Stimulated activated CD8-positive, alpha-beta memory T cell treated with anti-CD3 and anti-CD28 coated beads, Interleukin-4, amount 100 ng/mL, for 24 hours (primary cell): ENCODE measurements around the gene JAZF1.
A peak's percentile ranks its signal among the peaks of the same experiment; 100 is the strongest.

Experiments
- DNase-seq: peaks from one replicate; pipeline ENCODE4 v3.0.0-alpha.2; 2020; ENCODE audit warnings: low read depth

JAZF1 gene

DNA sequence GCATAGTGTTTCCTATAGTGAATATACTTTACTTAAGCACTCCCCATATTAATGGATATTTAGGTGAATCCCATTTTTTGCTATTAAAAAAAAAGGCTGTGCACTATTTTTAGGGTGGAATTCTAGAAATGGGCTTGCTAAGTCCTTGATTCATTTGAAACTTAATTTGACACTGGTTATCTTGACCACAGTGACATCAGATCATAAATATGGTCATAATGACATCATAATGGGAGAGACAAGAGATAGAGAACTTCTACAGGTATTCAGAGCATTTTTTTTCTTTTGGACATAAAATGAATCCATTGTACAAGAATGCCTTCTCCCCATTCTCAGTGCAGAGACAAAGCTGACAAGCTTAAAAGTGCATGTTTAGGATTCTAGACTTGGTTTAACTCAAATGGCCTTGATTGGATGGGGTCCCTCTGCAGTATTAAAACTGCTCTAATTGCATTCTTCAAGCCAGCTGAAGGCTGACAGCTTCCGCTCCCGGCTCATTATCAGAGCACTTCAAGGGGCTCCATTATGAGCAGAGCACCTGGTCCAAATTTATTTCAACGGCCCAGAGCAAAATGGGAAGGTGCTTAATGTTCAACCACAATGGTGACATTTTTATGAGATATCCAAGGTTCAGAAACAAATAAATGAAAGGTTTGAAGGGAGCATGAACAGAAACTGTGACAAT lies 104.8 kb downstream of the JAZF1 start:
- no peak for DNase-seq

DNA sequence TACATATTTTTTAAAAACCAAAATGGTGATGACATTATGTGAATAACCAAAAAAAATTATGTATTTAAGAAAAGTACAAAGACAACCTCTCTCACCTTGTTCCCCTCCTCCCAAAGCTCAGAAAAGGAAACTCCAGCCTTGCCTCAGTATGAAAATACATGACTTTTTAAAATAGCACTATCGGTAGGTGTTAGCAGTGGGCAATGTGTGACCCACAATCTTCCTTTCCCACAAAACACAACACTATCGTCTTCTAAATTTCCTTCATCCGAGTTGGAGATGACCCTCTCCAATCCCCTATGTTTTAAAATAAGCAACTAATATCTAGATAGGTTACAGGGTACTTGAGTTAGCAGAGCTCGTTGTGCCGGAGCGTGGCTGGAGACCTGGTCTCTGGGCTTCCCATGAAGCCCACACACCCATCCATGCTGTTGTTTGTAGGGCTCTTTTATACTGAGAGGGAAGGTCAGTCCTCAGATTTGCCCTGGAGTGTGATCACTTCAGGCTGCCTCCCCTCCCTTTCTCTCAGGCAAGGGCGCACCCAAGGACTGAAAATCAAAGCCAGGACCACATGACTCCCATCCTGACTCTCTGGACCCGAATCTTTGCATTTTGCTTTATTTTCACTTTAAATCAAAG lies 107.6 kb downstream of the JAZF1 start:
- DNase-seq, result no peak

DNA sequence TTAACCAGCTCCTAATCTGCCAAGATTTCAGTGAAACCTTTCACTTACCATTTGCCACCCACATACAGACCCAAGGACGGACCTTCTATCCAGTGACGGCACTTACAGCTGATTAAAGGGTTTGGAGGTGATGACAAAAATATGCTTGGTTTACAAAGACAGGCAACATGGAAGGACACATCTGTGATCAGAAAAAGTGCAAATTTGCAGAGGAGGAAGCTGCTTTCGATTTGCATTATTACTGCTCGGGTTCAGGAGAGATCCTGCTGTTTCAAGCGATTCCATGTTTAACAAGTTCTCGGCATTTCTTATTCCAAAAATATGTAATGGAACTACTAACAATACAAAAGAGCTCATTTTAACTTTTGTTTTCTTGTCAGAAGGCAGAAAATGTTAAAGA lies 109.0 kb downstream of the JAZF1 start:
- DNase-seq, result no peak

DNA sequence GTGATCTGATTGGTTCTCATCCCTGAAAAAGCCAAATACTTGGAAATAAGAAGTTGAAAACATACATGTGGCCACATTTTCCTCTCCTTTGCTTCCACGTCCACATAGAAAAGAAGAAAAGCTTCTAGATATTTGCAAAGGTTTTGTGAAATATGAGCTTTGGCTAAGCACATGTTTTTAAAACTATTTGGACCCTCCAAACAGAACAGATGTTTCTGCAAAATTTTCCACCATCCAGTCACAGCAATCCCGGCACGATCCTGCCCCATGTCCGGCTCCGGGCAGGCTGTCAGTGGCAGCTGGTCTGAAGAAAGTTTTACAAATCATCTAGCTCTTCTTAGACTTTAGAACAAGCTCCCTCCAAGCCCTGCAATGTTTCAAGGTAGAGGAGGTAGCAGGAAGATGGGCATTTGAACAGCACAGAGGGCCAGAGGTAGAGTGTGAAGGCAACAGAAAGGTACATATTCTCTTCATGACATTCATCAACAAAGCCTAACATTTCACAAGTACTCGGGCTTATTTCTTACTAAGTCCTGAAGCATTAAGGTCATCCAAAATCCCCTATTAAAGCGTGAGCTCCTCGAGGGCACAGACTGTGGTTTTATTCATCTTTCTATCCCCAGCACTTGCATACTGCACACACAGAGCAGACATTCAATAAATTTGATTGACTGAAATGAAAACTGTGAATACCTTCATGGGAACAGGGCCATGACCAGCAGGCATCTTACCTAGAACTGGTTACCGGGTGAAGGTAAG lies 110.1 kb downstream of the JAZF1 start:
- no peak for DNase-seq

DNA sequence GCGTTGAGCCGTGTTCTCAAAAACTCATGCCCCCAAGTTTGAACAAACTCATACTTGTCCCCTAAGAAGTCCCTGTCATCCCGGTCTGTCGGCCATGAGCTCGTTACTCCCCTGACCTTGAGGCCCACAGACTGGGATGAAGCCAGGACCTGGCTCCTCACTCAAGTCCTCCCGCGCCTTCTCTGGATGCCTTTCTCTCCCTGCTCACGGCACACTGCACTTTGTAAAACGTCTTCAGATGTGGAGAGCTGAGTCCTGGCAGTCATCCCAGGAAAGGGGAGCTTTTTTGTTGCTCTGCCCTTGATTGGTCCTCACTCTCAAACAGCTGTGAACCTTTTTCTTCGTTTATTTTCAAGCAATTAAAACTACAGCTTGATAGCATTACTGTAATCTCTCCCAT lies 110.8 kb downstream of the JAZF1 start:
- DNase-seq, result no peak

DNA sequence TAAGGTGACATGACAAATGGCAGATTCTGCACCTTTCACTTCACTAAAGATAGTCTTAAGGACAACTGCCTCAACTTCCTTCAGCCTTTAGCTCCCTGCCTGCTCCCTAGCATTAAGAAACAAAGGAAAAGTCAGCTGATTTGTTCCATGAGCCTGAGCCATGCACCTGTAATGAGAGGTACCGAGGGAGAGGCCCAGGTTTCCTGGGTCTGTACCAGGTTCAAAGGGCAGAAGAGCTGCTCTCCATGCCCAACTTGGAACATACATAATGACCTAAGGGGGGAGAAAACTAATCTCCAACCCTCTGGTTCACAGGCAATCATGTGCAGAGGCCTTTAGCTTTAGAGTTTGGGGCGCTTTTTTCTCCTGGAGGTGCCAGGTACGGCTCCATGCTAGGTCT lies 111.2 kb downstream of the JAZF1 start:
- no peak for DNase-seq

DNA sequence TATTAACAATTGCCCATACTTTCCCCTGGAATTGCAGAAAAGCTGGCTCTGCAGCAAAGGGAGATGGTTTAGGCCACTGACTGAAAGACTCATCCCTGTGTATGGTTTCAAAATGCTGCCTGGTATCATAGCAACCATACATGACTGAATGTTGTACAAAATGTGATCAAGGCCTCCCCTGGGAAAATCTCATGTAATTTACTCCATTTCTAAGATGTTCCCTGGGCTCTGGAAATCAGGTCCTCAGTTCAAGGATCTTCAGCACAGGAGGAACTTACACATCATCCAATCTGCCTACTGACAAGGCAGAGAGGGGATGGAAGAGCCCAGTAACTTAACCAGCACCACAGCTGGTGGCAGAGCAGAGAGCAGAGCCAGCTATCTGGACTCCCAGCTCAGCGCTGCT lies 111.8 kb downstream of the JAZF1 start:
- DNase-seq, result no peak

DNA sequence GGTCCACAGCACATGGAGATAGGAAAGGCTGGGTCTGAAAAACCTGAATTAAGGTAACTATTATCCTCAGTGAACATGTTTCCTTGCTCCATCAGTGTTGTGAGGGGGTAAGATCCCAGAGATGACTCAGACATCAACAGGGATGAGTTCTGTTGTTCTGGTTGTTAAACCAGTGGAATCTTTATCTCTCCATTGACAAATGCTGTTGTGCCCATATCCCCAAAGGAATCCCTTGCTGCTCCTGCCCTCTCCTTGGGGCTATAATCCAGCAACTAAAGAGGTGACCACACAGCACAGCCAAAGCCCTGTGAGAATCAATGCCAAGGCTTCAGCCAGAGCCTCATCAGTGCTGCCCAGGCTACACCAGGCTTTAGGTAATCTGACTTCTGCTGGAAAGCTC lies 113.4 kb downstream of the JAZF1 start:
- DNase-seq, result no peak

DNA sequence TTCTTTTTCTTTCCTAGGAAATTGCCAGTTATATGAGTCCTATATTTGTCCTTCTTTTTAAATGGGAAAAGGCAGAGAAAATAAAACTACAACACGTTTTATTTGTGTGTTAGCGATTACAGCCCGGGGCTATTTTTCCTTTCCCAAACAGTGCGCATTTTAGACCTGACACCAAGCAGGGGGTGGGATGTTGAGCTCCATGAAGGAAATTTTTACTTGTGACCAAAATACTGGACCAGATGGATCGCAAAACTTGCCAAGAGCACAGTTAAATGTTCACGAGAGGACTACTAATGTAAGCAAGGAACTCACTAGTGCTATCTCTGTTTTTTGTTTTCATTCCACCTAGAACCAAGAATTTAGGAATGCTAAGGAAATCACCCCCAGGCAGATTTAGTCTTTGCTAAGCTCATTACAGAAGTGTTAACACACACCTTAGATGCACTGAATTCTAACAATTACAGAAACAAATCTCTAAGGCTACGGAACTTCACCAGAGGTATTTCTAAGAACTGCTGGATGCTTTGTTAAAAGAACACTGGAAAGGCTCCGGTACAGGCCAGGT lies 114.8 kb downstream of the JAZF1 start:
- no peak for DNase-seq

DNA sequence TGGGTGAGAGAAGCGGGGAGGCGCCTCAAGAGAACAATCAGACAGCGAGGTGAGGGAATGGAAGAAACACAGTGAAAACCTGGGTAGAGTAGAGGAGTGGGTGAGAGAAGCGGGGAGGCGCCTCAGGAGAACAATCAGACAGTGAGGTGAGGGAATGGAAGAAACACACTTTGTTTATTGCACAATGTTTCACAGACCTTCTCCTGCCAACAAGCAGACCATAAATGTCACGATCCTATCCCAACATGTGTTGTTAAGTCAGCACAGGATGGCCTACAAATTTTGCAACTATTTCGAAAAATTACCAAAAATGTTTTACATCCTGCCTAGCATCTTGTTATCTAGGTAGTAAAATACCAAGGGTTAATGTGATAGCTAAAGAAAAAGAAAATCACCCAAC lies 115.3 kb downstream of the JAZF1 start:
- DNase-seq, result no peak

DNA sequence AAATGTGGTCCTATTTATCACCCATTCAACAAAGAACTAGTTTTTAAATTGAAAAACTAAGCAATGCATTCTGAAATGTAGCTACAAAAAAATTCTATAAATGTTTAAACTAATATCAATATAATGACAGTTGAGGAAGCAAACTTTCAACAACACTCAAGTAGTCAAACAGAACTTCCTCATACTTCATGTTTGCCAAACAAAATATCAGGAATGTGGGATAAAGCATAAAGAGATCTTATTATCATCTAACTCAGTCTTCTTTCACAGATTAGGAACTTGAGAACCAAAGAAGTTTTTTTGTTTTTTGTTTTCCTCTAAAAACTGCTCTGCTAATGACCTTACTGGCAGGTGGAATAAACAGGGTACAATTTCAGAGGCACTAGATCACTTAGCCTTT lies 116.2 kb downstream of the JAZF1 start:
- no peak for DNase-seq

DNA sequence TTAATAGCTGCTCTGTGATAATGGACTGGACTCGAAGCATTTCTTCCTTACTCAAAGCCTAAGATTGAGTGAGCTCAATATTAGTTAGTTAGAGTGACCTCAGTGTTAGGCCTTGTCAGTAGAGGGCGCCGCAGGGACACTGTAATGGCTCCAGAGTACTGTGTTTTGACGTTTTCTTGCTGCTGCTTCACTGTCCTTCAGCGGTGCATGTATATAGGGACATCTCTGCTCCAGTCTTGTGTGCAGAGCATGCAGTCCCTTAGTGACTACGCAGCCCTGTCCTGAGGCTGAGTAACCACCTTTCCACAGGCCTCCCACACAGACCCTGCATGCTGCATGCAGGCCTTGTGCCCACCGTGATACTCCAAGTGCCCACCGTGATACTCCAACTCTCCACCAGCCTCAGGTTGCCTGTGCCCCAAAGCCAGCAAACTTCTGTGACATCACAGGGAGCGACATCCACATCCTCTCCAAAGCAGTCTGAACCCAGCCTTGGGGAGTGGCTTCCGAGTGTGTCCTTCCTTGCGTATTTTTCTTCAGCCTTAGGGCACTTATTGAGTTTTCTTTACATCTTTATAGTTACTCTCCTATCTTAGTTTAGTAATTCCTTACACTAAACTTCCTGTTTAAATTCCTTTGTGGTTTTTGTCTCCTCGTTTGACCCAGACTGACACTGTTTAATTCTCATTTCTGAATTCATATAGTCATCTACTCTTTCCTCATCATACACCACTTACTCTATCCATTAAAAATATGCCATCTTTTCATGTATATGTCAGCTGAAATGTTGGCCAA lies 118.2 kb downstream of the JAZF1 start:
- peak; percentile 17 for DNase-seq

DNA sequence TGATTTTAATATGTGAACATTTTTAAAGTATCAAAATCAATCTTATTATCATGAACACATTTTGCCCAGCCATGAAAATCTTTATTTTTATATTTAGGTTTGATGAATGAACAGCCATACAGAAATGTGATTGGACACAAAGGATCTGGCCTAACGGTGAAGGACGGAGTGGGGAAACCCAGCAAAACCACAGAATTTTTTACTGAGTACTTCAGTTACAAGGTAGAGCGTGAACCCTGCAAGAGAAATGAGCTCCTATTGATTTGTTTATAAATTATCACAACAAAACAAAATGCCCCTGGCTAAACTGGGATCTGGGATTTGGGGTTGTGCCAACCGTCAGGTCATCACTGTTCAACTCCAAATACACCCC lies 118.8 kb downstream of the JAZF1 start:
- no peak for DNase-seq

DNA sequence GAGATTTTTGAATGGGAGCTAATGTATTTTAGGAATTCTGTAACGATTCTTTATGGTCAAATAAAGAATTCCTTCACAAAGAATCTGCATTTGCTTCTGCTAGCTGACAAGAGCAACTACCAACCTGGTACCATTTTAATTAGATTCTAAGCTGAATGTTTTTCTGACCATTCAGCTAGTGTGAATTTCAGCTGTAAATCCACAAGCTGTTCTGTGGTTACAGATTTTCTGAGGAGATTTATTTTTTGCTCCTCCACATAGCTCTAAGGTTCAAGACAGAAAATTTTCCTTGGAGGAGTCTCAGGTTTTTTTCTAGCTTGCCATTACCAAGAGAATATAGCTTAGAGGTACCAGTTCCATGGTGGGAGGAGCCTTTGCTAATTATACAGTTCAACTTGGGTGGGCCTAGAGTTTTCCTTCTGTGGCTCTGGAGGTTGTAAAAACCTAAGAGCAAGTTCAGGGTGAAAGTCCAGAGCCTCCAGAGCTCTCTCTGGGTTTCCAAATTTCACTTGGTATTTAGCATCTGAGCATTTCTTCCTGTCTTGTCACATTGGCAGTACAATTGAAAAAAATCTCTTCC lies 120.1 kb downstream of the JAZF1 start:
- DNase-seq, result no peak

DNA sequence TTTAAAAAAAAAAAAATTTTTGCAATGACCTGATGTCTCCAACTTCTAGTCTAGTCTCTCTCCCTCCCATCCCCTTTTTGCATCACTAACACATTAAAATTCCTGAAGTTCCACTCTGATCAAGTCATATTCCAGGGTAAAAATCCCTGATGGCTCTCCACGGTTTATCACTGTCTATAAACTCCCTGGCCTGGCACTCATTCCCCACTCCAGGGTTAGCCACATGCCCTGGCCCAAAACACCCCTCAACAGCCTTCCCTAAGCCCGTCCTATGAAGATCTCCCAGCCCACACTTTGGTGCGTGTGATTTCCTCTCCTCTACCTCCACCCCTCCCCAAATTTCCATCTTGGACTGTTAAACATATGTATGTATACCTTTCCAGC lies 125.4 kb downstream of the JAZF1 start:
- DNase-seq, result no peak

DNA sequence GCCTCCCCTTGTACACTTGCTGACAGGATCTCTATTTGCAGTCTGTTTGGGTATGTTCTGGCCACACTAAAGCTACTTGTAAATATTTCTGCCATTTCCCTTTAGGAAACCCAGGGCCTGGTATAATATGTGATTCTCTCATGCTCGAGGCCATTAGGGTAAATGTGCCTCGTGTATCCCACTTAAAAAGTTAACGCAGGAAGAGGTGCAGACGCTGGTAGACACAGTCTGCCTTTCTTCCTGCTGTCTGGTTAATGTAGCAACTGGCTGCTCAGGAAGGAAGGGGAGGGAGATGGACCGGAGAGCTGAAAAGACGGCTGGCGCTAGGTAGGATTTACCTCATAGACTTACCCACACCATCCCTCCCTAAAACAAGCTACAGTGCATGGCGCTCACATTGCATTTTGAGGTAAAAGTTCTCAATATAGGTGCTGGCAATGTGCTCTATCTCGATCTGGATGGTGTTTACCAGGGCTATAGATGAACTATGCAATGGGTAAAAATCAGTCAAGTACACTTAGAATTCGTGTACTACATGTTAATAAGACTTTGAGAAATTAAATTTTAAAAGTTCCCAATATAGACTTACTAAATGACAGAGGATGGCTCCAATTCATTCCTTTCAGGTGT lies 125.9 kb downstream of the JAZF1 start:
- no peak for DNase-seq

DNA sequence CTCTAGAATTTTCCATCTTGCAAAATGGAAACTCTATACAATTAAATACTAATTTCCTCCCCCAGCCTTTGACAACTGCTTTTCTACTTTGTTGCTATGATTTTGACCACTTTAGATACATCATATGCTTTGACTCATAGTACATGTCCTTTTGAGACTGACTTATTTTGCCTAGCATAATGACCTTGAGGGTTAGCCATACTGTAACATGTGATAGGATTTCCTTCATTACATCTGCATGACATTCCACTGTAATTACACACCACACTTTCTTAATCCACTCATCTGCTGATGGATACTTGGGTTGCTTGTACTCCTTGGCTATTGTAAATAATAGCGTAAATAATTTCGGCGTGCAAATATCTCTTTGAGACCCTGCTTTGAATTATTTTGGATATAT lies 127.7 kb downstream of the JAZF1 start:
- no peak for DNase-seq

DNA sequence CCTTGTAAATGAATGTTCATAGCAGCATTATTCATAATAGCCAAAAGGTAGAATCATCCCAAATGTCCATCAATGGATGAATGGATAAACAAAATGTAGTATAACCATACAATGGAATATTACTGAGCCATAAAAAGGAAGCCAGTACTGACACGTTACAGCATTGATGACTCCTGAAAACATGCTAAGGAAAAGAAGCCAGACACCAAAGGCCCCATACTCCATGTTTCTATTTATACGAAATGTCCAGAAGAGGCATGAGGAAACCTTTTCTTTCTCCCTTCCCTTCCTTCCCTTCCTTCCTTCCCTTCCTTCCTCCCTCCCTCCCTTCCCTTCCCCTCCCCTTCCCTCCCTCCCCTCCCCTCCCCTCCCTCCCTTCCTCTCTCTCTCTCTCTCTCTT lies 131.9 kb downstream of the JAZF1 start:
- DNase-seq, result no peak

DNA sequence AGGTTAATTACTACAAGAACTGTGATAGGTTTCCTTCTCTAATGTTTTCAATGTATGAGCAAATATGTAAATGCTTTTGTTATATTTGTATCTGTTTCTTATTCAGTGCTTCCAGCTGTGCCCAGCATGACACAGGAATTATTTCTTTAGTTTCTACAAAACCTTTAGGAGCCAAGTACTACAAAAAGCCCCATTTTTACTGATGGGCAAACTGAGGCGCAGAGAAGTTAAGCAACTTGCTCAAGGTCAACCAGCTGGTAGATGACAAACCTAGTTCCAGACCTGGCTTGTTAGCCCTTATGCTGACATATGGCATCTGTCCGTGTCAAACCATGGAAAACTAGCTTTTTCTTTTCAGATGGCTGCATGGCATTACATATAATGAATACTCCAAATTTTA lies 134.6 kb downstream of the JAZF1 start:
- DNase-seq, result no peak

DNA sequence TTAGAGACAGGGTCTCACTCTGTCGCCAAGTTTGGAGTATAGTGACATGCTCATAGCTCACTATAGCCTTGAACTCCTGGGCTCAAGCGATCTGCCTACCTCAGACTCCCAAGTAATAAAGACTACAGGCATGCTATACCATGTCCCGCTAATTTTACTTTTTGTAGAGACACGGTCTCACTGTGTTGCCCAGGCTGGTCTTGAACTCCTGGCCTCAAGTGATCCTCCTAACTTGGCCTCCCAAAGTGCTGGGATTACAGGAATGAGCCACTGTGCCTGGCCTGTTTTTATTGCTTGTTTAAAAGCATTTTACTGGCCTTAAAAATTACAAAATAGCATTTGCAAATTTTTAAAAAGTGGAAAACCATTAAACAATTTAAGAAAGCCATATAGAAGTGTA lies 135.0 kb downstream of the JAZF1 start:
- no peak for DNase-seq

DNA sequence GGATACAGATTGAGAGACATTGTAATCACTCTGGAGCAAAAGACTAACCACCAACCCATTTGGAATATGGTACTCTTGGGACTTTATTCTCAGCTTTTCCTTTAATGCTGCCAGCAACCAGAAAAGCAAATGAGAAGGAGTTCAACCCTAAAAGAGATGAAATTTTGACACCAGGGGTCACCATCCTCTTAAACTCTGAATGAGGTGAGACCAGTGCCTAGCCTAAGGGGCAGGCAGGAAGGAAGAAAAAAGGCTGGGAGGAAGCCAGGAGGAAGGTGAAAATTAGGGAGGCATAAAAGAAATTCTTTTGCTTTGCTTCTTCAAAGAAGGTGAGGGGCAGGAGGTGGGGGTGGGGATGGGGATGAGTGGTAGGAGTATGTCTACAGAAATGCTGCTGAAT lies 135.8 kb downstream of the JAZF1 start:
- no peak for DNase-seq

DNA sequence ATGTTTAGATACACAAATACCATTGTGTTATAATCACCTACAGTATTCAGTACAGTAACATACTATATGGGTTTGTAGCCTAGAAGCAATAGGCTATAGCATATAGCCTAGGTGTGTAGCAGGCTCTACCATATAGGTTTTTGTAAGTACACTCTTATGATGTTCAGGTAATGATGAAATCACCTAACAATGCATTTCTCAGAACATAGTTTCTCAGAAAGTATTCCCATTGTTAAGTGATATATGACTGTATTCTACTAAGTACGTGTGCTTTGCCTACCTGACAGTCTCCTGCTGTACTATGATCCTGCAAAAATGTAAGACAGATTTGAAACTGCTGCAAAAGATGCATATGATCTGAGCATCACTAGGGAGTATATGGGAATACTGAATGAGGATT lies 137.9 kb downstream of the JAZF1 start:
- no peak for DNase-seq
